ENCODE results near the gene GTF3C5.

DNA sequence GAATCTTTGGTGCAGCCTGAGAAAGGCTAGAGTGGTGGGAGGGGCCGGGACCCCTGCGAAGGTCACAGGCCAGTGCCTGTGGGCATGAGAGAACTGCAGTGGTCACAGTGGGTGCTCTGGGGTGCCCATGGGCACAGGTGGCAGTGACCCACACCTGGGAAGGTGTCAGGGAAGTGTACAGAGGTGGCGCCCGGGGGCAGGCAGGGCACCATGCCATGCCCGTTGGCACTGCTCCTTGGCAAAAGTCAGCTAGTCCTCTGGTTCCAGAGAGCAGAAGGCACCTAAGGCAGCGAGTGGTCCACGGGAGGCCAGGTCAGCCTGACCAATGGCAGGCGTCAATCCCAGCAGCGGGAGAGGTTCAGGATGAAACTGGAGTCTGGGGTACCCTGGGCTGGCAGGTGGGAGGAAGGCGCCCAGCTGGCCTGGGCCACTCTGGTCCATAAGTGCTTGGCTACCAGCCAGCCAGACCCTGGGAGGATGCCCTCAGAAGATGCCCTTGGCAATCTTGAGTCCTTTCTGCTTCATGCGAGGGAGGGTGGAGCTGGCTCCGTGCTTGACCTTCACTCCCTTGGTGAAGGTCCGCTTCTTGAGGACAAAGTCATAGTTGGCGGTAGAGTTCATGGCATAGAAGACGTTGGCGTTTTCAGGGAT is 67.4 kb downstream of the GTF3C5 start:
- TF ChIP-seq, protein P1, sequence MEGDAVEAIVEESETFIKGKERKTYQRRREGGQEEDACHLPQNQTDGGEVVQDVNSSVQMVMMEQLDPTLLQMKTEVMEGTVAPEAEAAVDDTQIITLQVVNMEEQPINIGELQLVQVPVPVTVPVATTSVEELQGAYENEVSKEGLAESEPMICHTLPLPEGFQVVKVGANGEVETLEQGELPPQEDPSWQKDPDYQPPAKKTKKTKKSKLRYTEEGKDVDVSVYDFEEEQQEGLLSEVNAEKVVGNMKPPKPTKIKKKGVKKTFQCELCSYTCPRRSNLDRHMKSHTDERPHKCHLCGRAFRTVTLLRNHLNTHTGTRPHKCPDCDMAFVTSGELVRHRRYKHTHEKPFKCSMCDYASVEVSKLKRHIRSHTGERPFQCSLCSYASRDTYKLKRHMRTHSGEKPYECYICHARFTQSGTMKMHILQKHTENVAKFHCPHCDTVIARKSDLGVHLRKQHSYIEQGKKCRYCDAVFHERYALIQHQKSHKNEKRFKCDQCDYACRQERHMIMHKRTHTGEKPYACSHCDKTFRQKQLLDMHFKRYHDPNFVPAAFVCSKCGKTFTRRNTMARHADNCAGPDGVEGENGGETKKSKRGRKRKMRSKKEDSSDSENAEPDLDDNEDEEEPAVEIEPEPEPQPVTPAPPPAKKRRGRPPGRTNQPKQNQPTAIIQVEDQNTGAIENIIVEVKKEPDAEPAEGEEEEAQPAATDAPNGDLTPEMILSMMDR (IDR thresholded peaks at IDR 0.05), result no peak
- no peak for TF ChIP-seq POLR2A (IDR thresholded peaks at IDR 0.05)
